BJ (cell line): ENCODE results near the gene COL5A1. TPM values are rescaled to one million over a fixed set of nuclear protein-coding genes. Genes with fewer than 3 reads are reported as not detected.

Experiments
- CTCF ChIA-PET: fragments of 350-600 bp; formaldehyde crosslinking; extraction: SDS; loops from one replicate; lab custom pipeline; 2021; ENCODE audit warnings: antibody characterized with exemption, inconsistent platforms; lab: Yijun Ruan, JAX
- POLR2A ChIA-PET: fragments of 300-600 bp; sonication (Branson Sonifier 250); formaldehyde crosslinking; extraction: SDS; loops from one replicate; lab custom pipeline; 2021; ENCODE audit warnings: antibody characterized with exemption; lab: Charles Lee
- DNase-seq: peaks from one replicate; pipeline ENCODE4 v3.0.0-alpha.2; 2011; ENCODE audit warnings: low read depth
- H3K27me3 ChIP-seq: 2 replicates; pipeline ENCODE4 v1.6.0; 2011; ENCODE audit warnings: low read length; ENCODE audit not compliant: control insufficient read depth, insufficient read depth
- H3K36me3 ChIP-seq: 2 replicates; pipeline ENCODE4 v1.5.1; 2011; ENCODE audit warnings: low read length; ENCODE audit not compliant: control insufficient read depth, insufficient read depth
- H3K4me3 ChIP-seq: 2 replicates; pipeline ENCODE4 v1.5.1; 2011; ENCODE audit warnings: low read depth, mild to moderate bottlenecking, control low read depth, low read length
- CTCF ChIP-seq: IDR thresholded peaks from 2 replicates; pipeline ENCODE4 v1.5.1; 2011; ENCODE audit warnings: low read depth, mild to moderate bottlenecking, control low read depth, inconsistent platforms, low read length, moderate library complexity; ENCODE audit not compliant: insufficient read depth
- polyA plus RNA-seq: library from polyadenylated mRNA; depleted of rRNA; stranded (reverse); fragments of >200 nt; gene quantifications from 2 replicates; pipeline ENCODE4 v1.2.3, GENCODE V29; 2011

COL5A1 gene
- polyA plus RNA-seq, 1 experiment: 251 TPM

- ChIA-PET CTCF (no interaction called here), POLR2A (no interaction called here)
- TF ChIP-seq CTCF: no peak
- Histone ChIP-seq H3K27me3 (no peaks in the 10 kb centered on the region), H3K36me3 (peaks cover 59% of the 10 kb centered on the region), H3K4me3 (no peak overlapping the region)
- no peak for DNase-seq
Observed at GRCh38 chr9:134728021-134728795, 86.6 kb downstream of the COL5A1 start.

- POLR2A ChIA-PET: no interaction called here
- peaks cover 60% of the 10 kb centered on the region for H3K36me3 ChIP-seq
- TF ChIP-seq CTCF: no peak
- no peak overlapping the region for H3K4me3 ChIP-seq
- DNase-seq: no peak
- CTCF ChIA-PET: no interaction called here
- no peaks in the 10 kb centered on the region for H3K27me3 ChIP-seq
Observed at GRCh38 chr9:134728801-134729495, 87.3 kb downstream of the COL5A1 start.

- no peak overlapping the region for H3K4me3 ChIP-seq
- ChIA-PET CTCF (interaction anchor here (1.5 kb wide), 1 partner anchor 9 kb away, joined by 6 read pairs; no protein-coding TSS in a partner anchor), POLR2A (no interaction called here)
- peaks cover 58% of the 10 kb centered on the region for H3K36me3 ChIP-seq
- no peak for DNase-seq
- H3K27me3 ChIP-seq: no peaks in the 10 kb centered on the region
- no peak for TF ChIP-seq CTCF
Observed at GRCh38 chr9:134730011-134730760, 88.6 kb downstream of the COL5A1 start.

GRCh38 chr9:134730761-134731496 lies 89.3 kb downstream of the COL5A1 start:
- Histone ChIP-seq H3K36me3 (peaks cover 59% of the 10 kb centered on the region), H3K4me3 (no peak overlapping the region), H3K27me3 (no peaks in the 10 kb centered on the region)
- no peak for DNase-seq
- ChIA-PET POLR2A (no interaction called here), CTCF (interaction anchor here (1.1 to 1.5 kb wide), 2 partner anchors 8 to 282 kb away, joined by 4 to 6 read pairs; no protein-coding TSS in a partner anchor)
- no peak for TF ChIP-seq CTCF
